Endothelial cell of umbilical vein (primary cell): ENCODE data around the gene SYTL4. TPM values are rescaled to one million over a fixed set of nuclear protein-coding genes. Genes with fewer than 3 reads are reported as not detected.

ENCODE experiments used
- BruUV-seq: library from RNA; stranded (reverse); fragments of 400-500 nt; replicated peaks from 2 replicates; lab custom pipeline; 2021; lab: Mats Ljungman, UMichigan
- CTCF ChIA-PET: fragments of 300-600, 350-600 bp; sonication (Branson Sonifier 250); formaldehyde crosslinking; loops from one replicate; lab custom pipeline; 2021; ENCODE audit warnings: antibody characterized with exemption, inconsistent platforms; lab: Charles Lee
- POLR2A ChIA-PET: fragments of 300-600, 350-600 bp; sonication (Branson Sonifier 250); formaldehyde crosslinking; loops from one replicate; lab custom pipeline; 2021; ENCODE audit warnings: antibody characterized with exemption, inconsistent platforms; lab: Charles Lee
- DNase-seq: peaks from one replicate; pipeline ENCODE4 v3.0.0-alpha.2; 2011; ENCODE audit warnings: low read depth, low spot score
- FAIRE-seq: peaks from 2 replicates; lab custom pipeline; 2011; peaks lifted over from hg19 to GRCh38; lab: Jason Lieb, UNC
- H2AFZ ChIP-seq: 2 replicates; pipeline ENCODE4 v1.6.0; 2012; ENCODE audit warnings: low read depth, low read length, control low read depth, inconsistent platforms
- H3K27ac ChIP-seq: 2 replicates; pipeline ENCODE4 v1.5.1; 2011; ENCODE audit warnings: low read depth, mild to moderate bottlenecking, control low read depth, low read length, moderate library complexity; ENCODE audit not compliant: insufficient read depth
- H3K27me3 ChIP-seq, 2 experiments: 2 replicates each; pipeline versions ENCODE4 v1.6.0 to v1.6.1; 2011; ENCODE audit warnings: low read length in 2 of 2, mixed read lengths in 1 of 2; ENCODE audit not compliant: control insufficient read depth in 2 of 2, insufficient read depth in 2 of 2
- H3K36me3 ChIP-seq, 2 experiments: 2 replicates in 1 of 2; 3 replicates in 1 of 2; pipeline ENCODE4 v1.5.1; 2011; ENCODE audit warnings: low read length in 2 of 2, mild to moderate bottlenecking in 1 of 2, moderate library complexity in 1 of 2; ENCODE audit not compliant: control insufficient read depth in 2 of 2, insufficient read depth in 2 of 2; ENCODE audit errors: extremely low read depth in 1 of 2
- H3K4me1 ChIP-seq: 3 replicates; pipeline ENCODE4 v1.5.1; 2011; ENCODE audit warnings: mild to moderate bottlenecking, low read length; ENCODE audit not compliant: control insufficient read depth, insufficient read depth; ENCODE audit errors: extremely low read depth
- H3K4me2 ChIP-seq: 2 replicates; pipeline ENCODE4 v1.6.1; 2011; ENCODE audit warnings: low read length, control low read depth, mixed read lengths; ENCODE audit not compliant: insufficient read depth
- H3K4me3 ChIP-seq, 3 experiments: fragments of 200-600 bp in 1 of 3; sonication (generic), shearing (Covaris generic) in 1 of 3; replicated peaks in 1 of 3; 2 replicates each; pipeline ENCODE4 v1.5.1; 2011 to 2016; ENCODE audit warnings: control low read depth in 3 of 3, low read length in 3 of 3, mild to moderate bottlenecking in 2 of 3, inconsistent platforms in 1 of 3, low read depth in 1 of 3, moderate library complexity in 1 of 3; ENCODE audit not compliant: insufficient read depth in 1 of 3
- H3K79me2 ChIP-seq: 2 replicates; pipeline ENCODE4 v1.6.0; 2012; ENCODE audit warnings: low read length, inconsistent platforms; ENCODE audit not compliant: control insufficient read depth, insufficient read depth
- H3K9ac ChIP-seq: replicated peaks from 2 replicates; pipeline ENCODE3; 2011; ENCODE audit warnings: low read length, control low read depth; ENCODE audit not compliant: insufficient read depth; ENCODE audit errors: extremely low read depth
- H3K9me1 ChIP-seq: replicated peaks from 3 replicates; pipeline ENCODE4 v1.6.0; 2011; ENCODE audit warnings: mild to moderate bottlenecking, low read length; ENCODE audit not compliant: control insufficient read depth, insufficient read depth; ENCODE audit errors: extremely low read depth
- H3K9me3 ChIP-seq: replicated peaks from 2 replicates; pipeline ENCODE4 v1.5.1; 2012; ENCODE audit warnings: low read length, inconsistent platforms; ENCODE audit not compliant: control insufficient read depth, insufficient read depth
- H4K20me1 ChIP-seq: replicated peaks from 2 replicates; pipeline ENCODE3; 2011; ENCODE audit warnings: mild to moderate bottlenecking, low read length; ENCODE audit not compliant: control insufficient read depth, insufficient read depth; ENCODE audit errors: extremely low read depth
- CTCF ChIP-seq, 2 donors: IDR thresholded peaks; 1 replicate in 1 of 2; 2 replicates in 1 of 2; pipeline ENCODE4 v1.5.1; 2011; ENCODE audit warnings: low read length in 2 of 2, mild to moderate bottlenecking in 2 of 2, moderate library complexity in 2 of 2, control low read depth in 1 of 2, inconsistent platforms in 1 of 2, low read depth in 1 of 2; ENCODE audit not compliant: insufficient read depth in 1 of 2; ENCODE audit errors: extremely low read depth in 1 of 2
- EZH2 ChIP-seq: IDR thresholded peaks from 2 replicates; pipeline ENCODE4 v1.6.1; 2012; ENCODE audit warnings: borderline replicate concordance, low read depth, mild to moderate bottlenecking, moderate library complexity, low read length, inconsistent platforms; ENCODE audit not compliant: severe bottlenecking
- FOS ChIP-seq: IDR thresholded peaks from 2 replicates; pipeline ENCODE4 v1.6.1; 2011; ENCODE audit warnings: mild to moderate bottlenecking, low read length, moderate library complexity, borderline replicate concordance; ENCODE audit not compliant: insufficient read depth
- JUN ChIP-seq: IDR thresholded peaks from 2 replicates; pipeline ENCODE4 v1.6.1; 2011; ENCODE audit warnings: borderline replicate concordance, low read depth; ENCODE audit not compliant: insufficient read length, insufficient read depth
- MAX ChIP-seq: IDR thresholded peaks from 2 replicates; pipeline ENCODE4 v1.6.1; 2011; ENCODE audit not compliant: insufficient read depth, insufficient read length
- MYC ChIP-seq: IDR thresholded peaks from one replicate; pipeline ENCODE4 v1.6.1; 2011; ENCODE audit warnings: mild to moderate bottlenecking, low read depth, low read length
- POLR2A ChIP-seq: IDR thresholded peaks from 2 replicates; pipeline ENCODE4 v1.6.1; 2012; ENCODE audit warnings: low read depth, mild to moderate bottlenecking, control low read depth, low read length
- dilution Hi-C: fragments of 300-500 bp; cut with MboI; formaldehyde crosslinking; loops from one replicate; pipeline ENCODE4 v1.15.0; 2019; ENCODE audit warnings: low sequenced_read_pairs; ENCODE audit not compliant: extremely low pct_ligation_motif_present
- intact Hi-C: fragments of 100-400 bp; cut with micrococcal nuclease; formaldehyde crosslinking; loops from one replicate; pipeline ENCODE4 v1.10.0; 2022
- polyA plus RNA-seq, 4 experiments: library from polyadenylated mRNA; depleted of rRNA in 3 of 4; stranded (reverse) in 3 of 4; unstranded in 1 of 4; fragments of >200 nt; gene quantifications; 2 replicates each; pipeline versions ENCODE4 v1.2.1 to v1.2.3, GENCODE V29; 2011 to 2012; ENCODE audit warnings: missing spikeins in 1 of 4
- total RNA-seq: library from RNA; stranded (reverse); gene quantifications from 2 replicates; pipeline ENCODE4 v1.2.3, GENCODE V29; 2021

The SYTL4 gene
- total and polyA plus RNA-seq, 2 donors (not counting 3 experiments of a cell fraction or from before 2014, with no cell fraction given), result 25.6 to 44.1 TPM

DNA sequence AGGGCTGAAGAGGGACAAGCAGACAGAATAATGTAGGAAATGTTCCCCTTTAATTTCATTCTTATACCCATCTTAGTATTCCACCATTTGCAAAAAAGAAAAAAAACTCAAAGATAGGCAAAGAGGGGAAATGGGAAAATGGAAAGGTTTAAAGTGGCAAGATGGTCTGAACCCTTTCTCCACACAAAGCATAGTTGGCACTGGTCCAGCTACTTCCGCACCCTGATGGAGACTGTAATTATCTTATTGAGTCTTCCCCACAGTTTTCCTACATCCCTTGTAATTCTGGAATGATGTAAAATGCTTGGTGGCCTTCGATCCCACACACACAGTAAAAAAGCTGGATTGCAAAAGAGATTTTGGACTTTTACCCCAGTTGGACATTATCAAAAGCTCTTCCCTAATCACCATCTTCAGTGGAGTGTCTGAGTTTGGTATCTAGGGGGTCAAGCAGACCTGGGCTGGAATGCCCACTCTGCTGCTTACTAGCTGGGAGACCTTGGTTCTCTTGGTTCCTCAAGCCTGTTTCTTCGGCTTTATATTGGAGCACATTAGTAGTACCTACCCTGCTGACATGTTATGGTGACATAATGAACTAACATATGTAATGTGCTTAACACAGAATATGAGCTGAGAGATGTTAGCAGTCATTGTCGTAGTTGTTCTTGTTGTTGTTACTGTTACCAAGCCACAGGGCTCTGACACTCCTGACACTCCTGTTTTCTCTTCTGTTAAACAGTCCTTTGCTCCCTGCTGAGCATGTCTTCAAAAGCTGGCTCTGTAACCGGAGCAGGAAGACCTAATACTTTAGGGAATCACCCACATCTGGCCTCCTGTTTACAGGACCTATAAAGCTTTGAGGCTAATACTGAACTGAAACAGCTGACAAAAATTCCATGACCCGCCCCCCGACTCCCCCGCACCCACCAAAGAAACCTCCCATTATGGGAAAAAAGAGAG lies 83.2 kb downstream of the SYTL4 start:
- peak; percentile 38 for FAIRE-seq

More for the DNA sequence above, 83.2 kb downstream of the SYTL4 start:
- dilution Hi-C loops, result no loop called here
- H3K4me3 ChIP-seq, result no peak overlapping the region
- POLR2A ChIA-PET, result interaction anchor here (1.1 kb wide), 1 partner anchor 12 kb away, joined by 5 read pairs; the partner anchor contains the start of gene TSPAN6
- peaks cover 76% of the 10 kb centered on the region for H3K4me1 ChIP-seq
- H3K27me3 ChIP-seq, result no peaks in the 10 kb centered on the region
- BruUV-seq, result no TSS peak
- no peaks in the 10 kb centered on the region for H3K9me3 ChIP-seq
- peak overlapping the region; percentile 52 for H3K4me2 ChIP-seq
- intact Hi-C loops, result no loop called here
- H2AFZ ChIP-seq, result no peak overlapping the region
- peaks cover 0 to 10% of the 10 kb centered on the region in 2 experiments for H3K36me3 ChIP-seq
- H3K79me2 ChIP-seq, result peaks cover 70% of the 10 kb centered on the region
- peak; percentile 58 for DNase-seq
- no peak for TF ChIP-seq MAX
- TF ChIP-seq CTCF (IDR thresholded peaks at IDR 0.05; ENCODE audit: extremely low read depth in 1 of 2, insufficient read depth in 1 of 2, low read depth in 1 of 2, low read length in 2 of 2), result no peak
- peak; percentile 27 for TF ChIP-seq POLR2A
- TF ChIP-seq FOS, result no peak
- no peak for TF ChIP-seq MYC
- TF ChIP-seq EZH2, result no peak
- TF ChIP-seq JUN, result peak; percentile 32
- H4K20me1 ChIP-seq, result no peaks in the 10 kb centered on the region
- H3K9me1 ChIP-seq, result no peaks in the 10 kb centered on the region
- peak overlapping the region; percentile 75 for H3K9ac ChIP-seq
- H3K27ac ChIP-seq, result peak overlapping the region; percentile 99
- CTCF ChIA-PET, result interaction anchor here (0.6 to 6.8 kb wide), 7 partner anchors 11 to 120 kb away, joined by 3 to 48 read pairs (median 4); partner anchors contain the start of gene TSPAN6
